WTC11 (cell line): ENCODE measurements around the gene SSRP1. TPM values are rescaled to one million over a fixed set of nuclear protein-coding genes. Genes with fewer than 3 reads are reported as not detected.

Source experiments
- ATAC-seq: fragments of 200-7000 bp; cut with Tn5 transposase; 2 replicates; pipeline ENCODE4 v1.10.0; 2021; ENCODE audit warnings: mild to moderate bottlenecking, moderate library complexity
- CTCF ChIA-PET: fragments of 300-600 bp; sonication (Branson Sonifier 250); formaldehyde crosslinking; loops from one replicate; lab custom pipeline; 2021; ENCODE audit warnings: antibody characterized with exemption; lab: Charles Lee
- POLR2A ChIA-PET: fragments of 350-600 bp; sonication (Branson Sonifier 250); formaldehyde crosslinking; loops from one replicate; lab custom pipeline; 2021; ENCODE audit warnings: antibody characterized with exemption; lab: Charles Lee
- DNase-seq: peaks from one replicate; pipeline ENCODE4 v3.0.0; 2021; ENCODE audit warnings: low spot score
- H3K27ac Mint-ChIP-seq: 2 replicates; pipeline ENCODE4 v1.8.0; 2021; ENCODE audit warnings: mixed read lengths
- H3K27me3 Mint-ChIP-seq: 2 replicates; pipeline ENCODE4 v1.8.0; 2021; ENCODE audit warnings: low read depth, mild to moderate bottlenecking, moderate library complexity, mixed read lengths
- H3K36me3 Mint-ChIP-seq: 2 replicates; pipeline ENCODE4 v1.8.0; 2021; ENCODE audit warnings: mixed read lengths
- H3K4me1 Mint-ChIP-seq: 2 replicates; pipeline ENCODE4 v1.8.0; 2022; ENCODE audit warnings: mixed read lengths
- H3K4me3 Mint-ChIP-seq: 2 replicates; pipeline ENCODE4 v1.8.0; 2021; ENCODE audit warnings: mild to moderate bottlenecking, moderate library complexity, mixed read lengths
- H3K9me3 Mint-ChIP-seq: 2 replicates; pipeline ENCODE4 v1.8.0; 2021; ENCODE audit warnings: mixed read lengths
- ATF1 ChIP-seq: sonication (generic); formaldehyde crosslinking; IDR thresholded peaks from 2 replicates; pipeline ENCODE4 v1.8.1; 2023; ENCODE audit warnings: mild to moderate bottlenecking, moderate library complexity, missing genetic modification reagents
- CREB1 ChIP-seq: sonication (generic); formaldehyde crosslinking; IDR thresholded peaks from 2 replicates; pipeline ENCODE4 v1.8.0; 2023; ENCODE audit warnings: mild to moderate bottlenecking, missing genetic modification reagents
- ETV6 ChIP-seq: sonication (generic); formaldehyde crosslinking; IDR thresholded peaks from 2 replicates; pipeline ENCODE4 v1.8.1; 2022; ENCODE audit warnings: mild to moderate bottlenecking, missing genetic modification reagents
- GTF2I ChIP-seq: fragments of 250-450 bp; sonication (Bioruptor Pico); conservative IDR thresholded peaks from 2 replicates; pipeline ENCODE4 v1.4.0; 2021; ENCODE audit warnings: mild to moderate bottlenecking
- JAZF1 ChIP-seq: fragments of 250-450 bp; sonication (Bioruptor Pico); IDR thresholded peaks from 2 replicates; pipeline ENCODE4 v1.9.0; 2021; ENCODE audit warnings: moderate library complexity, mild to moderate bottlenecking, inconsistent platforms
- KAT7 ChIP-seq: sonication (generic); formaldehyde crosslinking; IDR thresholded peaks from 2 replicates; pipeline ENCODE4 v1.8.1; 2023; ENCODE audit warnings: missing genetic modification reagents, mild to moderate bottlenecking, borderline replicate concordance
- MXD4 ChIP-seq: fragments of 250-450 bp; sonication (Bioruptor Pico); IDR thresholded peaks from 2 replicates; pipeline ENCODE4 v1.8.0; 2021; ENCODE audit warnings: mild to moderate bottlenecking, moderate library complexity, borderline replicate concordance
- NFYB ChIP-seq: sonication (generic); formaldehyde crosslinking; conservative IDR thresholded peaks from 2 replicates; pipeline ENCODE4 v1.8.0; 2022; ENCODE audit warnings: low read depth, missing genetic modification reagents
- RELA ChIP-seq: sonication (generic); formaldehyde crosslinking; IDR thresholded peaks from 2 replicates; pipeline ENCODE4 v1.8.1; 2022; ENCODE audit warnings: missing genetic modification reagents, mild to moderate bottlenecking, borderline replicate concordance
- SOX15 ChIP-seq: fragments of 250-450 bp; sonication (Bioruptor Pico); IDR thresholded peaks from 2 replicates; pipeline ENCODE4 v1.9.0; 2021; ENCODE audit warnings: mild to moderate bottlenecking
- TP53 ChIP-seq: sonication (generic); formaldehyde crosslinking; IDR thresholded peaks from 2 replicates; pipeline ENCODE4 v1.8.1; 2023; ENCODE audit warnings: mild to moderate bottlenecking, missing genetic modification reagents
- ZBTB21 ChIP-seq: sonication (generic); formaldehyde crosslinking; IDR thresholded peaks from 2 replicates; pipeline ENCODE4 v1.8.1; 2023; ENCODE audit warnings: mild to moderate bottlenecking, missing genetic modification reagents, borderline replicate concordance
- ZNF121 ChIP-seq: sonication (generic); formaldehyde crosslinking; IDR thresholded peaks from 2 replicates; pipeline ENCODE4 v1.8.0; 2023; ENCODE audit warnings: missing genetic modification reagents
- ZNF232 ChIP-seq: sonication (generic); formaldehyde crosslinking; IDR thresholded peaks from 2 replicates; pipeline ENCODE4 v1.8.0; 2022; ENCODE audit warnings: mild to moderate bottlenecking, missing genetic modification reagents
- total RNA-seq: library from RNA; stranded (reverse); gene quantifications from 3 replicates; pipeline ENCODE4 v1.2.3, GENCODE V29; 2021
- TF ChIP-seq, protein P1 (sequence below): sonication (generic); formaldehyde crosslinking; IDR thresholded peaks from 2 replicates; pipeline ENCODE4 v1.8.0; 2022; ENCODE audit warnings: mild to moderate bottlenecking, missing genetic modification reagents
- TF ChIP-seq, protein P2 (sequence below): fragments of 200-600 bp; IDR thresholded peaks from 2 replicates; pipeline ENCODE4 v1.8.0; 2022; ENCODE audit warnings: antibody characterized with exemption
- TF ChIP-seq, protein P3 (sequence below): sonication (generic); formaldehyde crosslinking; IDR thresholded peaks from 2 replicates; pipeline ENCODE4 v1.8.1; 2023; ENCODE audit warnings: mild to moderate bottlenecking, missing genetic modification reagents, moderate library complexity
- TF ChIP-seq, protein P4 (sequence below): sonication (generic); formaldehyde crosslinking; IDR thresholded peaks from 2 replicates; pipeline ENCODE4 v1.8.1; 2023; ENCODE audit warnings: mild to moderate bottlenecking, missing genetic modification reagents
- TF ChIP-seq, protein P5 (sequence below): sonication (generic); formaldehyde crosslinking; IDR thresholded peaks from 2 replicates; pipeline ENCODE4 v1.8.1; 2022; ENCODE audit warnings: mild to moderate bottlenecking, missing genetic modification reagents, moderate library complexity, borderline replicate concordance
- TF ChIP-seq, protein P6 (sequence below): sonication (generic); formaldehyde crosslinking; IDR thresholded peaks from 2 replicates; pipeline ENCODE4 v1.8.1; 2022; ENCODE audit warnings: low read depth, mild to moderate bottlenecking, moderate library complexity, missing genetic modification reagents, borderline replicate concordance

Gene SSRP1
- total RNA-seq, 1 experiment from 2014 or later: 228 TPM

DNA sequence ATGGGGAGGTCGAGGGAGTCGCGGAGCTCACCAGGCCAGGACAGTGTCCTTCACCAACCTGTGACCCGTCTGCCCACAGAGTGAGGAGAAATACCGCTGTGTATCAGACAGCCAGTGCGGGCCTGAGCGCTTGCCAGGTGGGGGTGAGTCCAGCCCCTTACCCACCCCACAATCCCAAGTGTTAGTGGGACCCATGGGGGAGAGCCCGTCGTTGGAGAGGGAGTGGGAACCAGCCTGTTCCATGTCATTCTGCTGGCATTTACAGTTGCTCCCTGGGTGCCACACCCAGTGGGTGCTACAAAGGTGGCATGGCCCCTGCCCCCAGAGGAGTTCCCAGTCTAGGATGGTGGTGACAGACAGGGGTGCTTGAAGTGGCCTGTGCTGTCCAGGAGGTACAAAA lies 11.6 kb upstream of the SSRP1 start:
- no peak overlapping the region for H3K27ac Mint-ChIP-seq

DNA sequence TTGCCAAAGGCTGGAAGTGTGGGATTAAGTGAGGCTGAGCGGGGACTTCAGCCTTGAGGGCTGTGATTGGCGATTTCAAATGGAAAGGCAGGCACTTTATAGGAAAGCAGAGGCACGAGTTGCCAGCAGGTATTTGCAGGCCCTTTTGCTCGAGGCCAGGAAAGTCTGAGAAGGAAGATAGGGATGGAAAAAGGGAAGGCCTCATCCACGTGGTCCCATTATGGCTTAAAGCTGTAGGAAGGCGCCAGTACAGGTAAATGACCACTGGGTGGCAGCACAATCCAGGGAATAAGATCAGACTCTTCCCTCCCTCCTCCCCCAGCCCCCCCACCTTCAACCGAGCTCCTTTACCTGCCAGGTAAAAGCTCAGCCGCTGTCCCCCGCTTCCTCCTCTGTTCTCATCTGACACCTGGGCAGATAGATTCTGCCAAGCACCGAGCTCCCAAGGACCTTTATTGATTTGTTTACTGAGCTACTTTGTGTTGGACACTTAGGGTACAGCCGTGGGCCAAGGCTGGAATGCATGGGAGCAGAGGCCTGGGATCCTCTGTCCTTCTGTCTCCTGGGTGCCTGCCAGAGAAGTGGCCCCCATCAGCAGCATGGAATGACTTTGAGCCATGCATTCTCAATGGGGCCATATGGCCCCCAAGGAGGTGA lies 10.0 kb upstream of the SSRP1 start:
- ChIA-PET CTCF (interaction anchor here (0.5 to 3.0 kb wide), 70 partner anchors 8 to 1534 kb away, joined by 3 to 59 read pairs (median 5); partner anchors contain the start of genes CTNND1, PRG3, RTN4RL2 and SERPING1), POLR2A (no interaction called here)
- DNase-seq (peak; percentile 89), ATAC-seq (peak; percentile 70)
- Mint-ChIP-seq H3K36me3 (no peaks in the 10 kb centered on the region), H3K4me1 (peaks cover 29% of the 10 kb centered on the region), H3K4me3 (peak overlapping the region; percentile 24; the same call in 1 of the 2 replicates), H3K27me3 (peaks cover 16% of the 10 kb centered on the region), H3K27ac (no peak overlapping the region), H3K9me3 (no peaks in the 10 kb centered on the region)
- TF ChIP-seq ZBTB21 (no peak), ETV6 (0 out of 2 replicates have a peak, but pooled peaks have one; percentile 25), SOX15 (CRISPR knock-in tag) (no peak), TP53 (CRISPR knock-in tag) (no peak), ZNF232 (no peak), RELA (no peak)
- TF ChIP-seq, protein P1, sequence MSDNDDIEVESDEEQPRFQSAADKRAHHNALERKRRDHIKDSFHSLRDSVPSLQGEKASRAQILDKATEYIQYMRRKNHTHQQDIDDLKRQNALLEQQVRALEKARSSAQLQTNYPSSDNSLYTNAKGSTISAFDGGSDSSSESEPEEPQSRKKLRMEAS (CRISPR knock-in tag): peak; percentile 81
- TF ChIP-seq, protein P2, sequence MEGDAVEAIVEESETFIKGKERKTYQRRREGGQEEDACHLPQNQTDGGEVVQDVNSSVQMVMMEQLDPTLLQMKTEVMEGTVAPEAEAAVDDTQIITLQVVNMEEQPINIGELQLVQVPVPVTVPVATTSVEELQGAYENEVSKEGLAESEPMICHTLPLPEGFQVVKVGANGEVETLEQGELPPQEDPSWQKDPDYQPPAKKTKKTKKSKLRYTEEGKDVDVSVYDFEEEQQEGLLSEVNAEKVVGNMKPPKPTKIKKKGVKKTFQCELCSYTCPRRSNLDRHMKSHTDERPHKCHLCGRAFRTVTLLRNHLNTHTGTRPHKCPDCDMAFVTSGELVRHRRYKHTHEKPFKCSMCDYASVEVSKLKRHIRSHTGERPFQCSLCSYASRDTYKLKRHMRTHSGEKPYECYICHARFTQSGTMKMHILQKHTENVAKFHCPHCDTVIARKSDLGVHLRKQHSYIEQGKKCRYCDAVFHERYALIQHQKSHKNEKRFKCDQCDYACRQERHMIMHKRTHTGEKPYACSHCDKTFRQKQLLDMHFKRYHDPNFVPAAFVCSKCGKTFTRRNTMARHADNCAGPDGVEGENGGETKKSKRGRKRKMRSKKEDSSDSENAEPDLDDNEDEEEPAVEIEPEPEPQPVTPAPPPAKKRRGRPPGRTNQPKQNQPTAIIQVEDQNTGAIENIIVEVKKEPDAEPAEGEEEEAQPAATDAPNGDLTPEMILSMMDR: peak; percentile 89
- TF ChIP-seq, protein P3, sequence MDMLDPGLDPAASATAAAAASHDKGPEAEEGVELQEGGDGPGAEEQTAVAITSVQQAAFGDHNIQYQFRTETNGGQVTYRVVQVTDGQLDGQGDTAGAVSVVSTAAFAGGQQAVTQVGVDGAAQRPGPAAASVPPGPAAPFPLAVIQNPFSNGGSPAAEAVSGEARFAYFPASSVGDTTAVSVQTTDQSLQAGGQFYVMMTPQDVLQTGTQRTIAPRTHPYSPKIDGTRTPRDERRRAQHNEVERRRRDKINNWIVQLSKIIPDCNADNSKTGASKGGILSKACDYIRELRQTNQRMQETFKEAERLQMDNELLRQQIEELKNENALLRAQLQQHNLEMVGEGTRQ: peak; percentile 47

More for the DNA sequence above, 11.6 kb upstream of the SSRP1 start:
- H3K36me3 Mint-ChIP-seq: no peaks in the 10 kb centered on the region
- TF ChIP-seq NFYB (CRISPR knock-in tag): no peak
- TF ChIP-seq CREB1: no peak
- TF ChIP-seq, protein P4, sequence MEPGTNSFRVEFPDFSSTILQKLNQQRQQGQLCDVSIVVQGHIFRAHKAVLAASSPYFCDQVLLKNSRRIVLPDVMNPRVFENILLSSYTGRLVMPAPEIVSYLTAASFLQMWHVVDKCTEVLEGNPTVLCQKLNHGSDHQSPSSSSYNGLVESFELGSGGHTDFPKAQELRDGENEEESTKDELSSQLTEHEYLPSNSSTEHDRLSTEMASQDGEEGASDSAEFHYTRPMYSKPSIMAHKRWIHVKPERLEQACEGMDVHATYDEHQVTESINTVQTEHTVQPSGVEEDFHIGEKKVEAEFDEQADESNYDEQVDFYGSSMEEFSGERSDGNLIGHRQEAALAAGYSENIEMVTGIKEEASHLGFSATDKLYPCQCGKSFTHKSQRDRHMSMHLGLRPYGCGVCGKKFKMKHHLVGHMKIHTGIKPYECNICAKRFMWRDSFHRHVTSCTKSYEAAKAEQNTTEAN (CRISPR knock-in tag): no peak
- TF ChIP-seq GTF2I (CRISPR knock-in tag): no peak
- no peak for TF ChIP-seq MXD4 (CRISPR knock-in tag)
- no peak for TF ChIP-seq KAT7 (CRISPR knock-in tag)
- no peak for TF ChIP-seq ATF1 (CRISPR knock-in tag)
- TF ChIP-seq, protein P5, sequence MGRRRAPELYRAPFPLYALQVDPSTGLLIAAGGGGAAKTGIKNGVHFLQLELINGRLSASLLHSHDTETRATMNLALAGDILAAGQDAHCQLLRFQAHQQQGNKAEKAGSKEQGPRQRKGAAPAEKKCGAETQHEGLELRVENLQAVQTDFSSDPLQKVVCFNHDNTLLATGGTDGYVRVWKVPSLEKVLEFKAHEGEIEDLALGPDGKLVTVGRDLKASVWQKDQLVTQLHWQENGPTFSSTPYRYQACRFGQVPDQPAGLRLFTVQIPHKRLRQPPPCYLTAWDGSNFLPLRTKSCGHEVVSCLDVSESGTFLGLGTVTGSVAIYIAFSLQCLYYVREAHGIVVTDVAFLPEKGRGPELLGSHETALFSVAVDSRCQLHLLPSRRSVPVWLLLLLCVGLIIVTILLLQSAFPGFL: no peak
- TF ChIP-seq JAZF1 (CRISPR knock-in tag): no peak
- no peak for TF ChIP-seq ZNF121 (CRISPR knock-in tag)
- TF ChIP-seq, protein P6, sequence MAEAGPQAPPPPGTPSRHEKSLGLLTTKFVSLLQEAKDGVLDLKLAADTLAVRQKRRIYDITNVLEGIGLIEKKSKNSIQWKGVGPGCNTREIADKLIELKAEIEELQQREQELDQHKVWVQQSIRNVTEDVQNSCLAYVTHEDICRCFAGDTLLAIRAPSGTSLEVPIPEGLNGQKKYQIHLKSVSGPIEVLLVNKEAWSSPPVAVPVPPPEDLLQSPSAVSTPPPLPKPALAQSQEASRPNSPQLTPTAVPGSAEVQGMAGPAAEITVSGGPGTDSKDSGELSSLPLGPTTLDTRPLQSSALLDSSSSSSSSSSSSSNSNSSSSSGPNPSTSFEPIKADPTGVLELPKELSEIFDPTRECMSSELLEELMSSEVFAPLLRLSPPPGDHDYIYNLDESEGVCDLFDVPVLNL: no peak
- peaks cover 29% of the 10 kb centered on the region for H3K4me1 Mint-ChIP-seq
- ATAC-seq: no peak
- no peak overlapping the region for H3K4me3 Mint-ChIP-seq
- ChIA-PET CTCF (interaction anchor here (0.6 to 3.0 kb wide), 10 partner anchors 11 to 180 kb away, joined by 3 to 21 read pairs (median 5); no protein-coding TSS in a partner anchor), POLR2A (no interaction called here)
- no peak for DNase-seq
- H3K27me3 Mint-ChIP-seq: peaks cover 11% of the 10 kb centered on the region; the same call in 1 of the 2 replicates
- H3K9me3 Mint-ChIP-seq: peaks cover 6% of the 10 kb centered on the region; the same call in 1 of the 2 replicates
